NCI-H460 (cell line): ENCODE data around the gene LRMDA. TPM values are rescaled to one million over a fixed set of nuclear protein-coding genes. Genes with fewer than 3 reads are reported as not detected.

Experiments
- DNase-seq: peaks from one replicate; pipeline ENCODE4 v3.0.0-alpha.2; 2016; ENCODE audit warnings: low read depth; ENCODE audit errors: extremely low read depth
- total RNA-seq: library from RNA; depleted of rRNA; stranded (reverse); fragments of >200 nt; shearing (Covaris generic); gene quantifications from 2 replicates; pipeline ENCODE4 v1.2.3, GENCODE V29; 2014

Gene LRMDA
- total RNA-seq, 1 experiment from 2014 or later, result 0.99 TPM

GRCh38 chr10:75624638-75625037 lies 193.2 kb downstream of the LRMDA start:
- DNase-seq, result no peak

GRCh38 chr10:75630746-75631145 lies 199.3 kb downstream of the LRMDA start:
- no peak for DNase-seq

GRCh38 chr10:75632805-75633462 lies 201.5 kb downstream of the LRMDA start:
- no peak for DNase-seq

GRCh38 chr10:75633568-75633967 lies 202.1 kb downstream of the LRMDA start:
- DNase-seq, result no peak

- no peak for DNase-seq
Measured at GRCh38 chr10:75634947-75635346, 203.5 kb downstream of the LRMDA start.

DNA sequence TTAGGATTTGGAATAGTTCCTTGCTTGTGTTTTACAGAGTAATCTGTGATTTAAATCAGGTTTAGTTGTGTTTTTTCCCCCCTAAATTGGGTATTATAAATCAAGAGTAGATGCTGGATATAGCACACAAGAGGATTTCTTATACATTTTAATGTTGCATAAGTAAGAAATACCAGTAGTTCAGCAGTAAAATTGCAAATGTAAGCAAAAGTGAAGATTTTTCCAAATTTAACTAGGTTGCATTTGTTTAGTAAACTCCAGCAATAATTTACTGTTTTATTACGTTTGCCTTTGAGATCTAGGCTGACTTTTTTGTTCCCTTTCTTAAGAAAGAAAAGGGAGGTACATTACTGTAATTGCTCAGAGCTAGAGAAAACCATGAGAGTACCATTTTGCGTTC lies 207.3 kb downstream of the LRMDA start:
- DNase-seq, result no peak

DNA sequence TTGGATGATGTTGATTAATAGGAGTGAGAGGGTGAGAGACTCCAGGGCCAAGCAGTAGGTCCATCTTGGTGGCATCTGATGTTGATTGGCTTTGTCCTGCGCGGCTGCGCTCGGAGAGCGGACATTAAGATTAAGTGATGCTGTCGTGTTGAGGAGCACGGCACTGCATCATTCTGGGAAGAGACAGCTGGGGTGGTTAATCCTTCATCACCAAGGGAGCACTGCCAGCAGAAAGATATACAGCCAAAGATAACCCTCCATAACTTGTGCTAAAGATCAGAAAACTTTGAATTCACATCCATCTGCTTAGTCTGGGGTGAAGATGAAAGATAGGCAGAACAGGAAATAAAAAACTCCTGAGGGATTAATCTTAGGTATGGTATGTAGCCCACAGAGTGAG lies 208.3 kb downstream of the LRMDA start:
- no peak for DNase-seq

GRCh38 chr10:75640381-75640780 lies 209.0 kb downstream of the LRMDA start:
- DNase-seq, result no peak

DNA sequence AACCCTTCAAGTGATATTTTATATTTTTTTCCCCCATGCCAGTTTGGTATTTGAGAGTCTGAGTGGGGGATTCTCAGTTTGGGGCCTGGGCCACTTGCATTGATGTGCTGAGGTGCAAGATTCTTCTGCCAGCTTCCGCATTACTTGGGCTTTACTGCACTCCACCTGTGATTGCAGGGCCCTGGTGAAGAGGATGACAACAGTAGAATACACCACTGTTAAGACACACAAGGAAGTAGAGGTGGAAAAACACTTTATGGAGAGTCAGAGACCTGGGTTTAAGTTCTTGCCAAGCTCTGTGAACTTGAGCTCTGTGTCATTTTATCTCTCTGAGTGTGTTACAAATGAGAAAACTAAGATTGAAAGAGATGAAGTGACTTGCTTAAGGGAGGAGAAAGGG lies 209.4 kb downstream of the LRMDA start:
- DNase-seq, result no peak

DNA sequence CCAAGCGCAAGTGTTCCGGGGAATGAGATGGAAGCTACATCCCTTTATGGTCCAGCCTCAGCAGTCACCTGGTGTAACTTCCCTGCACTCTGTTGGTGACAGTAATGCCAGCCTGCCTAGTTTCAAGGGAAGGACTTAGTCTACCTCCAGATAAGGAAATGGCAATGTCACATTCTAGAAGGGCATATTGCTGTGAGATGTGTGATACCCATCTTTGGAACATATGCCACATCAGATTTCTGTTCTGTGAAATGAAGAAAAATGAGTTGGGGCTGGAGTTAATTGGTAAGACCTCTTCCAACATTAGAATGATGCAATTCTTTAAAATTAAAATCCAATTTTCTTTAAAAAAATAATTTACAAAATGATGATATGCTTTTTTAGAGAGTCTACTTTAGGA lies 212.0 kb downstream of the LRMDA start:
- DNase-seq, result no peak

DNA sequence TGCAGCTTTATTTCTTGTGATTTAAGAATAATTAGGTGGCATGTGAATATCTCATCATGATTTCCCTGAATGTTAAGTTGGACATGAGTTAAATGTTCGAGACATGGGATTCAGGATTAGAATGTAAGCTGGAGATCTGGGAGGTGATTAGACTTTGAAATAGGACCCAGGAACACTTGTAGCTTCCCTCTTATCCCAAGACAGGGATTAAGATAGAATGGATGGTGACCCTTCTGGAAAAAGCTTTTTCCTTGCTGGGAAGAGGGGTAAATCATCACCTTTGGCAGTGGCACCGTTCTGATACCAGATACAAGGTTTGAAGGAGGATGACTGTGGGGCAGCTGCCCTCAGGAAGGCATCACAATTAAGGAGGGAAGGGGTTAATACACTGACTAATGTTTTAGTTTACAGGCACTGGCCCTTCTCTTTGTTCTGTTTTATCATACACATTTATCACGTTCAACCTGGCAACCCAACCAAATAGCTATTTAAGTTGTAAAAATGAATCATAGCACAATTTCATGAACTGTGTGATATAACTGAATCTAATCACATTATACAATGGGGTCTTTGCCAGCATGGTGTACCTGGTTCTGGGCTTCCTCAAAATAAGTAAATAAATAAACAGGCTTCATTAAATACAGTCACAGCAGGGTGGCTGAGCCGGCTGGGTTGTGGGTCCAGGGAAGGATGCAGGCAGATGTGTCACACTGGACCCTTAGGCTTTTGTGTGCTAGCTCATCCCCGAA lies 212.7 kb downstream of the LRMDA start:
- no peak for DNase-seq

DNA sequence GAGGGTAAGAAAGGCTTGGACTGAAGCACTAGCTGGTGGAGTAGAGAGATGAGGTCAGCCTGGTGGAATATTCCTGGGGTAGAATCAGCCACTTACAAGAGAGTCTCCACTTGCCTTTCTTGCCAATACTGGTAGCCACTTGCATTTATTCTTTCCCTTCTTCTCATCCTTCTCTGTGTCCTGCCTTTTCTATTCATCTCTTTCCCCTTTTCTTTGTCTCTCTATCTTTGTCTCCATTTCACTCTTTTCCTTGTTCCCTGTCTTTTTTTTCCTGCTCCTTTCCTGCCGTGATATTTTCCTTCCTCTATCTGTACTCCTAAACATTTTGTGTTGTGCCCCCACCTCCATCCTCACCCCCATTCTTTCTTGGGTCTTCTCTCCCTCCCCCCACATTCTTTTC lies 214.3 kb downstream of the LRMDA start:
- no peak for DNase-seq

DNA sequence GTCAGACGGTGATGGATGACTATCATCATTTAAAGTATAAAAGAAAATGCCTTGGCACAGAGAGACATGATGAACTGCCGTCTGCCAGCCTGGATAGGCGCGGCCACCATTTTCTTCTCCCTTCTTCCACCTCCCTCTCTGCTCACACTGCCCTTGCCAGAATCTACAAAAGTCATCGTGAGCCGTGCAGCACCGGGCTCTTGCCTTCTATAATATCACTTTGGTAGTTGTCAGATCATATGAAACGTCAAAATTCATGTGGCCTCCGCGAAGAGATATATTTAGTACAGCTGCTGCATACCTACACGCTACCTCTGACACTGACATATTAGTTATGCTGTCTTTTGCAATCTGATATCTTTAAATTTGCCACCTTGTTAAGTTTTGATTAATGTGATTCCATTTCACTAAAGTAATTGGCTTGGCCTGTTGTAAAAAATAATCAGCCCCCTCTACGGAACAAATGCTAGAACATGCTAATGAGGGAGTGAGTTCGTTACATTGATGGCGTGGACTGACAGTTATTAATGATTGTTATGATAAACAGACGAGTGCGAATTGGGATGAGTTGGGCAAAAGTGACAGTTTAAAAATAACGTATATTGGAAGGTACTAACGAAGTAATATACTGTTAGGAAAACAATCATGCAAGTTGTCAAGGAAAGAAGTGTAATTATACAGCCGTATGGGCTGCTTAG lies 214.9 kb downstream of the LRMDA start:
- no peak for DNase-seq

GRCh38 chr10:75646916-75647315 lies 215.5 kb downstream of the LRMDA start:
- no peak for DNase-seq

GRCh38 chr10:75647675-75648074 lies 216.3 kb downstream of the LRMDA start:
- no peak for DNase-seq

GRCh38 chr10:75648351-75648750 lies 216.9 kb downstream of the LRMDA start:
- DNase-seq, result no peak

- no peak for DNase-seq
Measured at GRCh38 chr10:75648854-75649253, 217.4 kb downstream of the LRMDA start.

- DNase-seq, result no peak
Measured at GRCh38 chr10:75649466-75649865, 218.0 kb downstream of the LRMDA start.

DNA sequence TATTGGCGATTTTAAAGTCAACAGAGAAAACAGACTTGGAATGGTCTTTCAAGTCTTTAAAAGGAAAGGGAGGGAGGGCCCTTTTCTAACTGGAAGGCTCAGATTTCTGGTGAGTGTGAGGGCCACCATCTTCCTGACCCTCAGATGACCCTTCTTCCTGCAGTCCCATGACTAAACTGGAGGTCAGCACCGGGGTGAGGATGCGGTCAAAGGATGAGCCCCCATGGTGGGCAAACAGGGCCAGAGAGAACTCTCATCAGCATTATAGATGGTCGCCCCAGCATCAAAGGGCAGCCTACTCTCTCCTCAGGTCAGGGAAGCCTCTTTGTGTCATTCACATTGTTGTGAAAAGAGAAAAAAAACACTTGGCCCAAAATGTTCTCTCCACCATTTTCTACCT lies 219.2 kb downstream of the LRMDA start:
- no peak for DNase-seq

DNA sequence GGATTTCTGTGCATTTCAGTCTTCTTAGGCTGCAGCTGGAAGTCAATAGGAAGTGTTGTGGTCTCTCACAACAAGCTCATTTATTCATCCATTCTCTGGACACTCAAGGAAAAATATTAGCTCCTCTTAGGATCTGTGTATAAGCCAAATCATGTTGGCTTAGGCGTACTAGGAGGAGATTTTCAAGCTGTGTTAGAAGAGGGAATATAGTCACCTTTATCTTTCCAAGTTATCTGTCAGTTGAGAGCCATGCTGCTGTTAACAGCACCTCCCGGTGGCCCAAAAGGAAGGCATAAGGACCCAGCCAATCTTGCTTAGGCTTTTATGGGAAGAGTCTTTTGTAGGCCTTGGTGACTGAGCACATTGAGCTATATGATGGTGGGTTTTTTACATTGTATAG lies 220.0 kb downstream of the LRMDA start:
- DNase-seq, result no peak

GRCh38 chr10:75652146-75652740 lies 220.8 kb downstream of the LRMDA start:
- DNase-seq, result no peak
